PC-3 (cell line): ENCODE data around the gene YES1.

Source experiments
- CTCF ChIP-seq: fragments of 300-600 bp; sonication (generic); conservative IDR thresholded peaks from 2 replicates; pipeline ENCODE4 v1.5.1; 2017; ENCODE audit warnings: antibody characterized with exemption, low read depth, mild to moderate bottlenecking, low read length
- EZH2 ChIP-seq: fragments of 300-600 bp; sonication (generic); IDR thresholded peaks from one replicate; pipeline ENCODE4 v1.6.1; 2017; ENCODE audit warnings: antibody characterized with exemption, mild to moderate bottlenecking, low read length; ENCODE audit not compliant: unreplicated experiment

- TF ChIP-seq EZH2 (no peak), CTCF (no peak)
Observed at GRCh38 chr18:848062-848861, 36.2 kb upstream of the YES1 start.
